Loucy (cell line): Measurements from ENCODE around the gene UGT1A9.

Source experiments
- CTCF ChIP-seq: fragments of 200-600 bp; sonication (generic); conservative IDR thresholded peaks from 2 replicates; pipeline ENCODE4 v1.5.1; 2014; ENCODE audit warnings: mild to moderate bottlenecking, antibody characterized with exemption, low read length
- EZH2phosphoT487 ChIP-seq: fragments of 200-600 bp; IDR thresholded peaks from 2 replicates; pipeline ENCODE4 v1.6.1; 2018; ENCODE audit warnings: antibody characterized with exemption, mild to moderate bottlenecking, moderate library complexity, borderline replicate concordance

- TF ChIP-seq CTCF (no peak), EZH2phosphoT487 (no peak)
Observed at GRCh38 chr2:233680361-233681045, 8.8 kb downstream of the UGT1A9 start.
